ENCODE results near the gene PIGO.
A peak's percentile ranks its signal among the peaks of the same experiment; 100 is the strongest.

The PIGO gene

DNA sequence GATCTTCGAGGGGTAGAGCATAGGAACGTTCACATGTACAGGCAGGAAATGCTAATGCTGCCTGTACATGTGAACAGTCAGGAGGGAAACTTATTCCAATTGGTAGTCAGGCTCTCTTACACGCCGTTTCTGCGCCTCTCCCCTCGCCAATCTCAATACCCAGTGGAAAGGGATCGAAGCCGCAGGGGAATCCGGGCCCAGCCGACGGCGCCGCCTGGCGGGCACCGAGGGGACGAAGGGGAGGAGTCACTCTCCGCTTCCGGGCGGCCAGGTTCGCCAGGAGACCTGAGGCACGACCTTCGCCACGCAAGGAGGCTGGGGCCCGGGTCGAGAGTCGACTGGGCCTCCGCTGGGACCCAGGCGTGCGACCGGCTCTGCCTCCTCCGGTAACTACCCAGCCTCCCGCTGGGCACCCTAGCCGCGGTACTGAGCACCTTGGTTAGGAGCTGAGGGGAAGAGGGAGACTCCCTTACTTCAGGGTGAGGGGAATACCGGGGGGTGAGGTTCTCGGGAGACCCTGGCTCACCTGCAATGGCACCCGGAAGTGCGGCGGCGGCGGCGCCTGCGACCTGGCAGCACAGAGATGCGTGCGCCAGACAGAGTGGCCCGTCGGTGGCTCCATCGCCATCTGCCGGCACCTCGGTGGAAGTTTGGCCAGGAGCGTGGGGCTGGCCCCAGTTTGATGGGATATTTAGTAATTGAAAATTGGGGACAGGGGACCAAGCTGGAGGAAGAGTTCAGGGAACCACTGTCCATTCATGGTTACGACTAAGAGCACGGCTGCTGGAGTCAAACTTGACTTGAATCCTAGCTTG is at the start of gene PIGO:
PIGO (minus strand) TSS at position 557 of the 815 bp plus-strand sequence. CDS start 1,026 bp downstream, outside the sequence.
- peak; percentile 38 for DNase-seq

DNA sequence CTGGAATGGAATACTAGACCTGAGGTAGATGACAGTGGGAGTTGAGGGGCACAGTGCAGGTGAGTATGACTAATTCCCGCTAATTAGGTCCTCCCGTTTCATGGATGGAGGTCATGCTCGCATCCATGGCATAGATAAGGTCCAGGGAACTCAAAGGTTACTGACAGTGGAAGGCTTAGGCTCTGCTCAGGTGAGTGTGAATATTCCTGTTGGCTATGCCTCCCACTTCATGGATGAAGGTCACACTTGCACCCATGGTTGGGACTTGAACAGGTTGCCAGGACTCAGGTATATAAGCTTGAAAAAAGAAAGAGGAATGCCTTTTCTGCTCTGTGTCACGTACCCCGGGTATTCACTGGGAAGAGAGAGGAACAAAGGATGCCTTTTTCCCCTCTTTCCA is 45.6 kb upstream of the PIGO start:
- DNase-seq = no peak

DNA sequence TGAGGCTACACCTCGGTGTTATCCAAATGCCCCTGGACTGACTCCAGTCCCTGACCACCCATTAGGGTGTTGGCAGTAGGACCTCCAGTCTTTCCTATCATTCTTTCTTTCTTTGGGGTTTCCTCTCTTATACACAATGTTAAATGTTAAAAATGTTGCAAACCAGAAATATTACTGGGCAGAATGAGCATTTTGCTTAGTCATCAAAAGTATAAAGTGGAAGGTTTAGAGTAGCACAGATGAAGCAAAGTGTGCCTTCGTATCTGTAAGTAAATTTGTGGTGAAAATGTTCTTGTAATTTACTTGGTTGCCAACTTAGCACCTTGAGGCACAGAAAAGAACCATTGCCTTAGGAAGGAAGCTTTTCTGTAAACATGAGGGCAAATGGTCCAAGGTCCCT is 43.7 kb upstream of the PIGO start:
- no peak for DNase-seq

DNA sequence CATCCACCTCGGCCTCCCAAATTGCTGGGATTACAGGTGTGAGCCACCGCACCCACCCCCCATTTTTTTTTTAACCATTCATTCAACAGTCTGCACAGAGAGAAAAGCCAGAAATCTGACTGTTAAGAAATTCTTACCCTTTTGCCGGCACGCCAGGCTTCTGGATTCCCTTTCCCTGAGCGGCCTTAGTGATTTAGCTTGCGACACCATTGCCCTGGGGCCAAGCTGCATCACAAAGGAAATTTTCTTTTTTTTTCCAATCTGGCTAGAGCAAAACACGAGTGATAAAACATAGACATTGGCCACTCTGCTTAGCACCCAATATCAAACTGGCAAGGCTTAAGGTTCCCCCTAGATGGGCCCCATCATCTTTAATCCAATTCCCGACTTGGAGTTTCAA is 40.5 kb upstream of the PIGO start:
- no peak for DNase-seq

DNA sequence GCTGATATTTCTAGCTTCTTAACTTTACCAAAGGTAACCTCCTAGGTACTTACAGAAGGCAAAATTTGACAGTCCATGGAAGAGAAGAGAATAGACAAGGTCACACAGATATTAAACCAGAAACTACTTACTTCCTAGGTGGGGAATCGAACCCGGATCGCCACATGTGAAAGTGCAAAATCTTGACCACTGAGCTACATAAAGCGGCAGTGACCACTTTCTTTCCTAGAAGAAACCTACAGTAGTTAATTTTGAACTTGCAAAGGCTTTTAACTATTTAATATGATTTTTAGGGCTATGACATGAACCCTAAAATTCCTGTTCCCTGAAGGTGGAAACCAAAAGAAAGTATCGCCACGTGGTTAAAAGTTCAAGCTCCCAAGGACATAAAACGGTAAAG is 39.6 kb upstream of the PIGO start:
- no peak for DNase-seq

DNA sequence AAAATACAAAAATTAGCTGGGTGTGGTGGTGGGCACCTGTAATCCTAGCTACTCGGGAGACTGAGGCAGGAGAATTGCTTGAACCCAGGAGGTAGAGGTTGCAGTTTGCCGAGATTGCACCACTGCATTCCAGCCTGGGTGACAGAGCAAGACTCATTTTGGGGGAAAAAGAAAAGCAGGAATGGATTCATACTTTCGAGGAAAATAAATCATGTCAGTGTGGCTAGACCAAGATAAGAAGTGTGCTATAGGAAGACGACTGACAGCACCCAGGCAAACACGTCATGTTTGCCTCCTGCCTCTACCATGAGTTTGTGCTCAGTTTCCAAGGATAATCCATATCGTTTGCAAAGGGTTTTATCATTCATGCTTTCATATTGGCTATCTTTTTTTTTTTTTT is 38.5 kb upstream of the PIGO start:
- no peak for DNase-seq

DNA sequence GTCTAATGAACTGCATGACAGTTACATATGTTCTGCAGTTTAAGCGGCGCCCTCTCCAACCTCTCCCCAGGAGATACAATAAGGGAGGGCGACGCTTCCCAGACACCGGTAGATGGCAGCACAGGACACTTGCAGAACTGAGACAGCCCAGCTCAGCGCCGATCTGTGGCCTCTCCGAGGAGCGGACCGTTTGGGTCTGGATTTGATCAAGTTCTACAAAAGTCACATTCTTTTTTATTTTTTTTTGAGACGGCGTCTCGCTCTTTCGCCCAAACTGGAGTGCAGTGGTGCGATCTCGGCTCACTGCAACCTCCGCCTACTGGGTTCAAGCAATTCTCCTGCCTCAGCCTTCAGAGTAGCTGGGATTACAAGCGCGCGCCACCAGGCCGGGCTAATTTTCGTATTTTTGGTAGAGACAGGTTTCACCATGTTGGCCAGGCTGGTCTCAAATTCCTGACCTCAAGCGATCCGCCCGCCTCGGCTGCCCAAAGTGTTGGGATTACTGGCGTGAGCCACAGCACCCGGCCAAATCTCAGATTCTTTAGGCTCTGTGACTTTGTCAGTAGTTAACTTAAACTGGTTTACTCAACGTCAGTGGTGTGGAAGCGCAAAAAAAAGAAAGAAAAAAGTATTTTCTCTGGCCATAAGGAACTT is 20.6 kb upstream of the PIGO start:
- DNase-seq = peak; percentile 32

DNA sequence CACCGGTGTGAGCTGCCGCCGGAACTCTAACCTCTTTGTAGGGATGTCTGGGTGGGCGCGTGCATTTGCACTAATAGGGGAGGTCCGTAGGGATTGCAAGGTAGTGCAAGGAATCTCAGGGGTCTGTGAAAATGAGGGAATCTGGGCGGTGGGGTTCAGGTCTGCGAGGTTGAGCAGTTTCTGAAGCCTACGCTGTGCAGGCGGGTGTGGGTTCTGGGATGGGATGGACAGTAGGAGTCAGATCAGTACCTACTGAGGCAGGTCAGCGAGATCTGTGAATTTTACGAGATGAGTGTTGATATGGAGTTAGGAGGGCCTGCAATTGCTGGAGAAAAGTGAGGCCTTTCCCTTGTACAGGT is 20.1 kb upstream of the PIGO start:
- DNase-seq = no peak

DNA sequence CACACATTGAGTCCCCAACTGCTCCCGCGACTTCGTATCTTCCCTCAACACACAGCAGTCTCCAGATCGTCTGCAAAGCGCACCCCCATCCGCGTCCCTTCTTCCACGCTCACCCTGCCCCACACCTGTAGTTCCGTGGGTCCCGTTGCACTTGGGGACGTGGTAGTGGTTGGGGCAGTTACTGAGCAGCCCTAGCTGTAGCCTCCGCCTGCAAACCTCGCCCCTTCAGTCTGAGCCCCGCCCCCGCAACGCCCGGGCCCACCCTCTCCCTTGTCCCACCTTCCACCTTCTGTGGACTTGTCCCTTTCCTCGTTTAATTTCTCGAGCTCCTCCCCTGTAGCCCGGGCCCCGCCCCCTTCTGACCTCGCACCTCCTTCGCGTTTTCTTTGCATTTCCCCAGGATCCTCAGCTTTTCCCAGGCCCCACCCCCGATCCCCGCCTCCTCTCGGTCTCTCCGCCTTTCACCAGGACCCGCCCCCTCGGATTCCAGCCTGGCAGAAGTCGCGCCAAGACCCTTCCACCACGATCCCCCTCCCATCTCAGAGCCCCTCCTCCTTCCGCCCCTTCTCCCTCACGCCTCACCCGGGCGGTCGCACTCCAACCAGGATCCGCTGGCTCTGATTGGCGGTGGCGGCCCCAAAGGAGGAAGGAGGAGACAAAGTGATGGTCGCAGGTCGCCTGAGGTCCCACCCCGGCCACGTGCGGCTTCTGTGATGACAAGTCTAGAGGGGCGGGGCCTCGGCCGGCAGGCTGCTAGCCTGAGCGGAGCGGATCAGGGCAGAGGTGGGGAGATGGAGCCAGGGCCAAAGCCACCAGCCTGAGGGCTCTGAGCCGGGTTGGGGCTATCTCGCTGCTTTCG is 19.5 kb upstream of the PIGO start, which contains the start of gene ATOSB:
ATOSB (minus strand) TSS at position 183 of the 859 bp plus-strand sequence. CDS start 7,588 bp downstream, outside the sequence.
- peak; percentile 44 for DNase-seq

DNA sequence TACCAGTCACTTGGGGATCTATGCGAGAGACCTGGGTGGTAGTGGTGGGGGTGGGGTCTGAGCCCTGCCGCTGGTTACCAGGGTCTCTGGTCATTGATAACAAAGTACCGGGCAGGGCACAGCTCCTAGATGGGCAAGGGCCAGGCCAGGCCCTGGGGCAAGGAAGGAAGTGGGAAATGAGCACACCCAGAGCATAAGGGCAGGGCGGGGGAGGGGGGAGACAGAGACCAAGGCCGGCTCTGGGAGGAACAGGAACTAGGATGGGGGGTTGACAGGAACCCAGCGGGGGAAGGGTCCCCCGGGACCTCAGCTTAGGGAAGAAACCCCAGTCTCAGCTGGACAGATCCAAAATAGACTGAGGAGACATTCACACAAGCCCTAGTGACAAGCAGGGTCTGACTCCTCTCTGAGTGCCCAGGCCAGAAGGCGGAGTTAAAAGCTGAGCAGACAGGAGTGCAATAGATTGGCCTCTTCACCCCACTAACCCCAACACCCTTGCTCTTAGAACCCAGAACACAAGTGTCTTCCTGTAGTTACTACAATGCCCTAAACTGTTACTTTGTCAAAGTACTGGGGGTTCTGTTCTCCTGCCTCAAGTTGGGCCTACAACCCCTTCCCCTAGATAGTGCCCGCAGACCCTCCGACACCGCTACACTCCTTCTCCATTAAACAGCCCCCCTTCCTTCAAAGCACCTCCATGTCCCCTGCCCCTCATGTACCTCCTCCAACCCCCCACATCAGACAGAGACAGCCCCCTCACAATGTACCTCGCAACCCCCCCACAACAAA is 18.6 kb upstream of the PIGO start:
- DNase-seq = no peak

DNA sequence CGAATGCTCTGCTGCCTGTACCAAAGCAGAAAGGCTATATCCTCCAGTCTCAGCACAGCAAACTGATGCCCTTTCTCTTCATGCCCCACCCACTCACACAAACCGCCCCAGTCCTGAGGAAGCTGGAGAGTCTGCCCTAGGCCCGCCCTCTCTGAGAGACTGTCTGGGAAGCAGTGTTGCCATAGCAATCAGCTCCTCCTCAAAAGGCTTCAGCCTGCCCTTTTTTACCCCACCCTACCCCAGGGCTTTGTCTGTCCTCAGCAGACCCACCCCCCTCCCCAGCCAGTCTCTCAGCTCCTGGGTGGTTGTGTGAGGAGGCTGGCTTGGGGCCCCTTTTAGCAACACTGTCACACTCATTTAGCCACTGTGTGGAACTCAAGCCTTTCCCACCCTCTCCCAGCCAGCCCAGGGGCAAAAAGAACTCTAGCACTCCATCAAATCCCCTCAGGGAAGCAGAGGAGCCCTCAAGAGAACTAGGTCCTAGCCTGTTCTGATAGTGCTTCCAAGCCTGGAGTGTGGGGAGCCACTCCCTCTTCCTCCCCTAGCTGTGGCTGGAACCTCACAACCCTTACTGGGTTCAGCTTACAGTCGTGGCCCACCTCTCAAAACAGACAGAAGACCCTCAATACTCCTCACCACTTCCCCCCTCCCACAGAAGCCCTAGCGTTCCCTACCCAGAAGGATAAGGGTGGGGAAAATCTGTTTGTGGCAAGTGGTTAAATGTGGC is 17.9 kb upstream of the PIGO start:
- peak; percentile 17 for DNase-seq

DNA sequence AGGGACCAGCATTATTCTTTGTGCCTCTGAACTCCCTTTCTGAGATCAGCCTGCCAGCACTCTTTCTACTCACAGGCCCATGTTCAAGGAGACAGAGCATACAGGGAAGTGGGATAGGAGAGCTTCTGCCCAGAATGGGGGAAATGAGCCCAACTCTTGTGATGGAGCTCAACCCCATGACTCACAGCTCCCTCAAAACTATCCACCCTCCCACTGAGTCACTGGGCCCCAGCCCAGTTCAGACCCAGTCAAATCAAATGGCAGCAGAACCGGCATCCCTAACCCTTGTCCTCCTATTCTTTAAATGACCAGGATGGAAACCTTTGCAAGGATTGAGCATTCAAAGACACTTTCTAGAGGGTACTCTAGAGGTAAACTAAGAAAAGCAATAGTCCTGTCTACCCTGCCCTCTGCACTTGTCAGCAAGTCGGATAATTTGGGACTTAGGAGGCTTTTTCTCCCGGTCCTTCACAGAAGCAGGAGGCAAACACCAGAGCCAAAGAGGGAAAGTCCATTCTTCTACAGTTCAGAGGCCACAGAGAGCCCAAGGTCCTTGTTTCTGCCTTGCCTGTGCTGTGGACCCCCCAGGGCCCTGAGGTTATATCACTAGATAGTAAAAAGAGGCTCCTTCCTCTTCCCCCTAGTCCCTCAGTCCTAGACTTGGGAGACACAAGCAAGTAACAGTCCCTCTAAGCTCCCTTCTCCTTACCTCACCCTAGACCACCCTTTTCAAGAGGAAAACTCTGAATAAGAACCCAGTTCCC is 16.0 kb upstream of the PIGO start:
- DNase-seq = no peak

DNA sequence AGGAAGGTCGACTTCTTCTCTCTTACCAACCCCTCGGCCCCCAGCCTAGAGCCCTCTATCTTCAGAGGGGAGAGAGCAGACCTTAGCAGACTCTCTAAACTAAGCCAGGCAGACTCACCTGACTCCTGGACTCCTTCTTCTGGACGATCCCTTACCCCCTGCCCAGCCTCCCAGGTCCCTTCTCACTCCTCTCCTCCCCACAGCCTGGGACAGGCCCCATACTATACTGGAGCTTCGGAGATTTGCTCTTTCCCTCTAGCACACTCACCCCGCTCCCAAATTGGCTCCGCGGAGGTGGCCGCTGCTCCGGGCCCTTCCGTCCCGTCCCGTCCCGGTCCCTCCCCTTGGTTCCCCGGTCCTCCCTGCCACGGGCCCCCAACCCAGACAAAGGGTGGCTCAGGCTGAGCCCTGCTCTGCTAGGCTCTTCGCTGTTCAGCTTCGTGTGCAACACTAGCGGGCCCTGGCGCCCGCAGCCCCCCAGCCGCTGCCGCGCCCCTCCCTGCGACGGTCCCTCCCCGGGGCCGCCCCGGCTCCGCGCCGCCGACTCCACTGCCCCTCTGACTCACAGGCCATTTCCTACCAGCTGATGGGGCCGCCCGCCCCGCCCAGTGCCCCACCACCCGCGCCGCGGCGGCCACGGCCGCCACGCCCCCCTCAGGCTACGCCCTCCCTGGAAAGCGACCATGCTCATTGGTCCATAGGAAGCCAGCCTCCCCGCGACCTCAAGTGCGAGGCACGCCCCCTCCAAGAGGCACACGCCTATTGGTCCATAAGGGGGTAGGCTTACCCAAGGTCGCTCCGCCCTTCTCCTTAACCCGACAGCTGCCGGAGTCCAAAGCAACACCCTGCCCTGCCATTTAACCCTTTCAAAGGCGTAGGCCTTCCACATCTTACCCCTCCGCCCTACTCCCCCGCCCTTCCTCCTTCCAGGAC is 14.9 kb upstream of the PIGO start:
- DNase-seq = peak; percentile 68

DNA sequence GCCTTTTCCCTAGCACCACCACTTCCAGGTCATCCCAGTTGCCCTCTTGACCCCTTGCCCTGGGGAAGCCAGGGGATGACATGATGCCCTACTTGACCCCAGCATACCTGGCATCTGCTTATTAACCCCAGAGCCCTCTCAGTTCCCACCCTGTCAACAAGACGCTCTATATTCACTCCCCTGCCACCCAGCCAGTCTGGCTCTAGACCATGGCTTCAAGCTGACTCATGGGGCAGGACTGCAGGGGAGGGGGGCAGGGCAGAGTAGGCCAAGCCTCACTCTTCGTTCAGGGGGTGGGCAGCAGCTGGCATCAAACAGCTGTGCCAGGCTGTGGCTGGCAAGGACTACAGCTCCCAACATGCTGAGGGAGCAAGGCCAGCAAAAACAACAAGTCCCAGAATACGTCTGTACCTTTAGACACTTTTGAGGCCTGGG is 14.0 kb upstream of the PIGO start:
- DNase-seq = no peak

DNA sequence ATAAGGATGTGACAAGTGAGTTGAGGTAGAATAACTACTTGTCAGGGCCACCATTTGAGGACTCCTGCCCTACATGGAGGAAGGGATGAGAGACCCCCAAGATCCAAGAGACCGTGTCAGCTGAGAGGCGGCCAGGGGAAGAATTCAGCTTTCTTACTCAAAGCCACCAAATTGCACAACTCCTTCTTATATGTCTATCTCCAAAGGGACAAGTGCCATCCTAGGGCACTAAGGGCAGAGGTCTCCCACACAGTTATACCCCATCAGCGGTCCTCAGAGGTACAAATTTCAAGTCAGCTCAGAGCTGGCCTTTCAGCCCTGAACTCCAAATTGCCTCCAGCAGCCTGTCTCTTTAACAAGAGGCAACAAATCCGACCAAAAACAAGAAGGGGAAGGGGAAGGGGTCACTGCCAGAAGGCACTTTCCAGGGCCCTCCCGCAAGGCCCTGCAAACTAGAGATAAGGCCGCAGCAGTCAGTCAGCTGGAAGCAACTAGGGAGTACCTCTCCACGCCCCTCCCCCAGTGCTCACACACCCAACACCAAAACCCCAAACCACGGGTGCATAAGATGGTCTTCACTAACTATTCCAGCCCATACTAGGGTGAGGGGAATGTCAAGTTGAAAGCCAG is 12.7 kb upstream of the PIGO start:
- no peak for DNase-seq

DNA sequence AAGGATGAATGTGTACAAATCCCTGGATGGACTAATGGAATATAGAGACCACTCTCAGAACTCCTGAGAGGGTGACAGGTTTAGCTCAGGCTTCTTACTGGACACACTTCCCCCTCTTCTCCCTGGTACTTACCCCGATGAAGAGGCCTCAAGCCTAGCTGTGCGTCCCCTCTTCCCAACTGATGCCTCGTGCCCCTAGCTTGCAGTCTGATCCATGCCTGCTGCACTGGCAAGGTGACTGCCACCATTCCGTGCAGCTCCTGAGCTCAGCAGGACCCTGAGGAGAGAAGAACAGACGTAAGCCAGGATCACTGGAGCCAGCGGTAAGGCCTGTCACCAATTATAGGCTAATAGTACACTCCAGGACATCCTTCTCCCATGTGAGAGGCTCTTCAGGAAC is 12.1 kb upstream of the PIGO start:
- no peak for DNase-seq

DNA sequence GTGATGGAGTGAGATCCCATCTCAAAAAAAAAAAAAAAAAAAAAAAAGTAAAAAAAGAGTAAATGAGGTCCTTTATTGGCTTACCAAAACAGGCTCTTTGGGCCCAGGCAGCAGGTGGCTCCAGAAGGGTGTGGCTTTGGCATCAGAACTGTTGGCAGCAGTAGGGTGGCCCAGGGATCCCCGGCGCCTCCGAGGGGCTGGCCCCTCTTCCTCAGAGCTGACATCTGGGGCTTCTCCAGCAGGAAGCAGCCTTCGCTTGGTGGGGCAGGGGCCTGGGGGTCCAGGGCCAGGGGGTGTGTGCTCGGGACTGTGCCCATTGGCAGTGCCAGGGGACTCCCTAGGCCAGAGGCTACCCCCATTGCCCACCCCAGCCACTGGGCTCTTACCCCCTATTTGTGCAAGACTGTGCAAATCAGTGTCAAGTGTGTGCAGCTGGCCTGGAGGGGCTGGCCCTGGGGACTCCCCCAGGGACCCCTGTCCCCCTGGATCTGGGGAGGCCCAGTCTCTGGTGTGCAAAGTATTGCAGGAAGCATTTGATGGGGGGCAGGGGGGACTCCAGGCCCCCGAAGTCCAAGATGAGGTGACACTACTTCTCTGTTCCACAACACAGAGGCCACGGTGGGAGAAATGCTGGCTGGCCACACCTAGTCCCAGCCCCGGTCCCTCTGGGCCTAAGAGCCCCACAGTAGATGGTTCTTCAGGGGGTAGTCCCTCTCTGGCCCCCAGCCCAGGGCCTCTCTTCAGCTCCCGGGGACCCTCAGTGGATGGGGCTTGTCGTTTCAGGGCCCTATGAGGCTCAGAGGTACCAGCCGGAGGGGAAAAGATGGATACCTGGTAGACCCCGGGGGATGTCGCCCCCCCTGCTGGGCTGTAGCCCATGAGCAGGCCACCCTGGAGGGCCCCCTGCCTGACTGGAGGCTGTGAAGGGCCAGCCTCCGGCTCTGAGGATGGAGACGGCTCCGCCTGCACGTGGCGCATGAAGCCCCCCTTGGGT is 11.2 kb upstream of the PIGO start:
- no peak for DNase-seq

DNA sequence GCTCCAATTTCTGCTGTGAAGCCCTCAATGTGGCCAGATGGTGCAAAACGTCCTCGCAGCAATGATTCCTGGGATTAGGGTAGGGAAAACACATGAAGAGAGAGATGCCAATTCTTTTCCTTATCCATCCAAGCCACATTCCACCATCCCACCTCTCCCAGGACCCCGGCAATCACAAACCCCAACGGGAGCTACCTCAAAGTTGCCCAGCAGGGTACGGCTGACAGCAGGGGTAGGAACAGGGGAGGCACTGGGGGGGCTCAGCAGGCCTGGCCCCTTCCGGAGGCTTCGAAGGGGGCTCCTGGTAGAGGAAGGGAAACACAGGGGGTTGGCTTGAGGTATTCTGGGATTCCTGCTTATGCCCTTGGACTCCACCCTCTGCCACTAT is 9.9 kb upstream of the PIGO start:
- DNase-seq = no peak

Measured in GOT3 (cell line).